H7 (cell line): Measurements from ENCODE around the gene KRT33B. TPM values are rescaled to one million over a fixed set of nuclear protein-coding genes. Genes with fewer than 3 reads are reported as not detected.
A peak's percentile ranks its signal among the peaks of the same experiment; 100 is the strongest.

ENCODE experiments used
- DNase-seq: peaks from one replicate; pipeline ENCODE4 v3.0.0; 2012
- H3K27me3 ChIP-seq: 2 replicates; pipeline ENCODE4 v1.6.0; 2011; ENCODE audit warnings: mild to moderate bottlenecking, low read length; ENCODE audit not compliant: control insufficient read depth, insufficient read depth
- H3K36me3 ChIP-seq: replicated peaks from 2 replicates; pipeline ENCODE4 v1.5.1; 2011; ENCODE audit warnings: low read length; ENCODE audit not compliant: control insufficient read depth, insufficient read depth
- H3K4me3 ChIP-seq: 2 replicates; pipeline ENCODE4 v1.5.1; 2011; ENCODE audit warnings: low read depth, mild to moderate bottlenecking, control low read depth, low read length, moderate library complexity; ENCODE audit not compliant: insufficient read depth
- total RNA-seq: library from RNA; depleted of rRNA; stranded (reverse); fragments of >200 nt; shearing (Covaris generic); gene quantifications from 2 replicates; pipeline ENCODE4 v1.2.3, GENCODE V29; 2014

Gene KRT33B
- total RNA-seq, 1 experiment from 2014 or later, result not detected

- Histone ChIP-seq H3K36me3 (no peaks in the 10 kb centered on the region), H3K27me3 (no peaks in the 10 kb centered on the region), H3K4me3 (no peak overlapping the region)
- DNase-seq, result no peak
Measured at GRCh38 chr17:41327411-41328120, 42.0 kb downstream of the KRT33B start.

GRCh38 chr17:41326173-41327145 is 43.2 kb downstream of the KRT33B start:
- DNase-seq, result no peak
- Histone ChIP-seq H3K4me3 (no peak overlapping the region), H3K36me3 (no peaks in the 10 kb centered on the region), H3K27me3 (no peaks in the 10 kb centered on the region)

- Histone ChIP-seq H3K27me3 (no peaks in the 10 kb centered on the region), H3K4me3 (no peak overlapping the region), H3K36me3 (no peaks in the 10 kb centered on the region)
- no peak for DNase-seq
Measured at GRCh38 chr17:41325611-41326010, 44.0 kb downstream of the KRT33B start.

- H3K36me3 ChIP-seq, result no peaks in the 10 kb centered on the region
- no peak for DNase-seq
Measured at GRCh38 chr17:41325126-41325525, 44.5 kb downstream of the KRT33B start.

GRCh38 chr17:41324180-41325075 is 45.2 kb downstream of the KRT33B start:
- DNase-seq, result peak; percentile 84
- no peaks in the 10 kb centered on the region for H3K27me3 ChIP-seq
- no peak overlapping the region for H3K4me3 ChIP-seq
- no peaks in the 10 kb centered on the region for H3K36me3 ChIP-seq

More at GRCh38 chr17:41325126-41325525, 44.5 kb downstream of the KRT33B start:
- Histone ChIP-seq H3K27me3 (no peaks in the 10 kb centered on the region), H3K4me3 (no peak overlapping the region)

GRCh38 chr17:41322903-41323895 is 46.4 kb downstream of the KRT33B start:
- no peak for DNase-seq
- Histone ChIP-seq H3K4me3 (no peak overlapping the region), H3K27me3 (no peaks in the 10 kb centered on the region), H3K36me3 (no peaks in the 10 kb centered on the region)

GRCh38 chr17:41322094-41322902 is 47.3 kb downstream of the KRT33B start:
- Histone ChIP-seq H3K36me3 (no peaks in the 10 kb centered on the region), H3K4me3 (no peak overlapping the region), H3K27me3 (no peaks in the 10 kb centered on the region)
- DNase-seq, result peak; percentile 60

- Histone ChIP-seq H3K36me3 (no peaks in the 10 kb centered on the region), H3K27me3 (no peaks in the 10 kb centered on the region), H3K4me3 (no peak overlapping the region)
- no peak for DNase-seq
Measured at GRCh38 chr17:41318231-41318630, 51.4 kb downstream of the KRT33B start.

- no peak for DNase-seq
- H3K27me3 ChIP-seq, result no peaks in the 10 kb centered on the region
- no peaks in the 10 kb centered on the region for H3K36me3 ChIP-seq
- H3K4me3 ChIP-seq, result no peak overlapping the region
Measured at GRCh38 chr17:41315814-41316445, 53.7 kb downstream of the KRT33B start.

- peak; percentile 31 for DNase-seq
- H3K4me3 ChIP-seq, result no peak within 1 kb of the TSS
- H3K36me3 ChIP-seq, result no peaks in the 10 kb centered on the region
- no peaks in the 10 kb centered on the region for H3K27me3 ChIP-seq
Measured at GRCh38 chr17:41315204-41315794, 54.3 kb downstream of the KRT33B start, which contains the start of gene KRTAP17-1. KRTAP17-1 (minus strand) TSS chr17:41315710; CDS start chr17:41315650, 60 bp downstream.
